Gastroesophageal sphincter (tissue), 4 donors: ENCODE measurements around the gene WDR45B. TPM values are rescaled to one million over a fixed set of nuclear protein-coding genes. Genes with fewer than 3 reads are reported as not detected.

Experiments
- ATAC-seq: fragments of 150-250 bp; one replicate; pipeline ENCODE4 v1.9.1; 2016; ENCODE audit warnings: mild to moderate bottlenecking, moderate library complexity
- H3K27ac ChIP-seq, 4 donors: fragments of 200-600 bp; sonication (generic) in 3 of 4; 1 replicate in 3 of 4; 2 replicates in 1 of 4; pipeline ENCODE4 v1.5.1; 2016 to 2019
- H3K27me3 ChIP-seq: fragments of 200-600 bp; sonication (generic); one replicate; pipeline ENCODE4 v1.5.1; 2019
- H3K36me3 ChIP-seq, 2 donors: fragments of 200-600 bp; sonication (generic); one replicate each; pipeline ENCODE4 v1.5.1; 2019; ENCODE audit warnings: control low read depth in 1 of 2
- H3K4me1 ChIP-seq, 3 donors: fragments of 200-600 bp; sonication (generic); 1 replicate in 2 of 3; 2 replicates in 1 of 3; pipeline ENCODE4 v1.5.1; 2016 to 2019; ENCODE audit warnings: control low read depth in 2 of 3
- H3K4me3 ChIP-seq, 2 donors: fragments of 200-600 bp; sonication (generic); one replicate each; pipeline ENCODE4 v1.5.1; 2019; ENCODE audit warnings: mild to moderate bottlenecking in 1 of 2, moderate library complexity in 1 of 2
- H3K9me3 ChIP-seq, 3 donors: fragments of 200-600 bp; sonication (generic); one replicate each; pipeline ENCODE4 v1.5.1; 2017 to 2019; ENCODE audit warnings: control low read depth in 2 of 3
- EP300 ChIP-seq: sonication (generic); formaldehyde crosslinking; IDR thresholded peaks from one replicate; pipeline ENCODE4 v1.6.1; 2017; ENCODE audit warnings: antibody characterized with exemption, mild to moderate bottlenecking
- POLR2A ChIP-seq, 2 donors: fragments of 450-650 bp; IDR thresholded peaks; one replicate each; pipeline ENCODE4 v1.6.1; 2017; ENCODE audit warnings: antibody characterized with exemption in 2 of 2, mild to moderate bottlenecking in 2 of 2, moderate library complexity in 1 of 2
- POLR2AphosphoS5 ChIP-seq: sonication (generic); formaldehyde crosslinking; IDR thresholded peaks from one replicate; pipeline ENCODE4 v1.6.1; 2017; ENCODE audit warnings: antibody characterized with exemption
- whole genome bisulfite sequencing, 2 donors: methylation state at CpG; one replicate each; pipeline ENCODE4 v1.1.5; 2018; ENCODE audit warnings: low coverage in 1 of 2; 5-methylcytosine and 5-hydroxymethylcytosine counted together
- total RNA-seq, 4 donors: library from RNA; depleted of rRNA; stranded (reverse); fragments of >200 nt; gene quantifications; one replicate each; pipeline ENCODE4 v1.1.0, GENCODE V29; 2016
- TF ChIP-seq, protein P1 (sequence below), 4 experiments: fragments of 200-600 bp in 2 of 4; fragments of 450-650 bp in 2 of 4; sonication (generic) in 1 of 4; IDR thresholded peaks; one replicate each; pipeline ENCODE4 v1.5.1; 2017 to 2019; ENCODE audit warnings: antibody characterized with exemption in 4 of 4, mild to moderate bottlenecking in 2 of 4, moderate library complexity in 2 of 4

The WDR45B gene
- total RNA-seq, 4 donors from 2014 or later, result 70.8 to 77.4 (median 76.4) TPM

DNA sequence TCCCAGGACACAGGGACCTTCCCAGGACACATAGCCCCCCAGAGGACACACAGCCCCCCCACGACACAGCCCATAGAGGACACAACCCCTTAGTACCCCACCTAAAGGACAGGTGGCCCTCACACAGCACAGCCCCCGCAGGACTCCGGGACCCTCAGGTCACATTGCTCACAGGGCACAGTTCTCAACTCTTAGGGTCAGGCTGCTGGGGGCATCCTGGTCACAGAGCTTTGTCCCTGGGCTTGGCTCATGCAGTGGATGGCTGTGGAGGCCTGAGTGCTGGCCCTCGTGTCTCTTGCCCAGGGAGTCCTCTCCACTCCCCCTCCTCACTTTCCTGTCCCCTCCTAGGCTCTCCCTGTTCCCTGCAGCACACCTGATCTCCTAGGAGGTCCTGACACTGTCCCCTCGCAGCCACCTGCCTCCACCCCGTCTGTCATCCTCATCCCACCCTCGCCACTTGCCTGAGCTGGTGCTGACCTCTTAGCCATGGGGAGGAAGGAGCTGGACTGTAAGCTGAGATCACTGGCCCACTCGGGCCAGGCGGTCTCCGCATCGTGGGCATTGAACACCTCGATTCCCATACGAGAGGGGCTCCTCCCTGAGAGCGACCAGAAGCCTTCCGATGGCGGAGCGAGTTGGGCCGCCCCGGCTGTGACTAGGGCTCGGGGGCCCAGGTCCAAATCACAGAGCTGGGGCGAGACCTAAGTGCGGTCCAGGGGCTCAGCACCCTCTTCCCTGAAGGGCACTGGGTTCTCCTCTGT is 1.4 kb upstream of the WDR45B start:
- H3K36me3 ChIP-seq, result peaks cover 0 to 6% of the 10 kb centered on the region in 2 donors
- H3K27ac ChIP-seq, result peak overlapping the region in 3 of 4 donors; percentile 84 to 100 (median 100)
- no peak for ATAC-seq
- H3K4me1 ChIP-seq, result peaks cover 4 to 40% (median 12%) of the 10 kb centered on the region in 3 donors
- no peak overlapping the region for H3K4me3 ChIP-seq
- H3K9me3 ChIP-seq, result no peaks in the 10 kb centered on the region
- H3K27me3 ChIP-seq, result no peaks in the 10 kb centered on the region
- TF ChIP-seq POLR2AphosphoS5 (no peak), POLR2A (IDR thresholded peaks at IDR 0.05) (no peak), EP300 (no peak)
- TF ChIP-seq, protein P1, sequence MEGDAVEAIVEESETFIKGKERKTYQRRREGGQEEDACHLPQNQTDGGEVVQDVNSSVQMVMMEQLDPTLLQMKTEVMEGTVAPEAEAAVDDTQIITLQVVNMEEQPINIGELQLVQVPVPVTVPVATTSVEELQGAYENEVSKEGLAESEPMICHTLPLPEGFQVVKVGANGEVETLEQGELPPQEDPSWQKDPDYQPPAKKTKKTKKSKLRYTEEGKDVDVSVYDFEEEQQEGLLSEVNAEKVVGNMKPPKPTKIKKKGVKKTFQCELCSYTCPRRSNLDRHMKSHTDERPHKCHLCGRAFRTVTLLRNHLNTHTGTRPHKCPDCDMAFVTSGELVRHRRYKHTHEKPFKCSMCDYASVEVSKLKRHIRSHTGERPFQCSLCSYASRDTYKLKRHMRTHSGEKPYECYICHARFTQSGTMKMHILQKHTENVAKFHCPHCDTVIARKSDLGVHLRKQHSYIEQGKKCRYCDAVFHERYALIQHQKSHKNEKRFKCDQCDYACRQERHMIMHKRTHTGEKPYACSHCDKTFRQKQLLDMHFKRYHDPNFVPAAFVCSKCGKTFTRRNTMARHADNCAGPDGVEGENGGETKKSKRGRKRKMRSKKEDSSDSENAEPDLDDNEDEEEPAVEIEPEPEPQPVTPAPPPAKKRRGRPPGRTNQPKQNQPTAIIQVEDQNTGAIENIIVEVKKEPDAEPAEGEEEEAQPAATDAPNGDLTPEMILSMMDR (IDR thresholded peaks at IDR 0.05), result no peak
- WGBS, 2 donors, result 71 to 83% methylated on average over 4 of the region's 22 CpGs

DNA sequence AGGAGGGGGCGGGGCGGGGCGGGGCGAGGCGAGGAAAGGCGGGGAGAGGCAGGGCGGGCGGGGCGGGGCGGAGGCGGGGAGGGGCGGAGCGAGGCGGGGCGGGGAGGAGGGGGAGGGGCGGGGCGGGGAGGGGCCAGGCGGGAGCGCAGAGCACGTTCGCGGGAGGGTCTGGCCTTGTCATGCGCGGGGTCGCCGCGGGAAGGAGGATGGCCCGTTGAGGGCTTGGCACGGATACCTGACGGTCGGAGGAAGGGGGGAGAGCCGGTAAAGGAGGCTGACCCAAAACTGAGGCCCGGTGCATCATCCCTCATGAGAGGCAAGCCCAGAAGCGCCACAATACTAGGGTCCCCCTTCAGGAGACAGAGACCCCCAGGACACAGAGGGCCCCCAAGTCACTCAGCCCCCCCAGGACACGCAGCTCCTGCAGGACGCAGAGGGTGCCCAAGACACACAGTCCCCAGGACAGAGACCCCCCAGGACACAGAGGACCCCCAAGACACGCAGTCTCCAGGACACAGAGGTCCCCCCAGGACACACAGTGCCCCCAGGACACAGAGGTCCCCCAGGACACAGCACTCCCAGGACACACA is 593 bp upstream of the WDR45B start:
- peak; percentile 41 for ATAC-seq
- Histone ChIP-seq H3K27ac (peak overlapping the region in 3 of 4 donors; percentile 84 to 100 (median 100)), H3K36me3 (peaks cover 0 to 9% of the 10 kb centered on the region in 2 donors), H3K27me3 (no peaks in the 10 kb centered on the region), H3K4me3 (peak overlapping the region; percentile 10 to 99), H3K9me3 (no peaks in the 10 kb centered on the region), H3K4me1 (peaks cover 4 to 48% (median 12%) of the 10 kb centered on the region in 3 donors)
- WGBS, 2 donors, result 0 to 10% methylated on average over 2 to 7 of the region's 37 CpGs
- no peak for TF ChIP-seq POLR2A (IDR thresholded peaks at IDR 0.05)
- no peak for TF ChIP-seq POLR2AphosphoS5

DNA sequence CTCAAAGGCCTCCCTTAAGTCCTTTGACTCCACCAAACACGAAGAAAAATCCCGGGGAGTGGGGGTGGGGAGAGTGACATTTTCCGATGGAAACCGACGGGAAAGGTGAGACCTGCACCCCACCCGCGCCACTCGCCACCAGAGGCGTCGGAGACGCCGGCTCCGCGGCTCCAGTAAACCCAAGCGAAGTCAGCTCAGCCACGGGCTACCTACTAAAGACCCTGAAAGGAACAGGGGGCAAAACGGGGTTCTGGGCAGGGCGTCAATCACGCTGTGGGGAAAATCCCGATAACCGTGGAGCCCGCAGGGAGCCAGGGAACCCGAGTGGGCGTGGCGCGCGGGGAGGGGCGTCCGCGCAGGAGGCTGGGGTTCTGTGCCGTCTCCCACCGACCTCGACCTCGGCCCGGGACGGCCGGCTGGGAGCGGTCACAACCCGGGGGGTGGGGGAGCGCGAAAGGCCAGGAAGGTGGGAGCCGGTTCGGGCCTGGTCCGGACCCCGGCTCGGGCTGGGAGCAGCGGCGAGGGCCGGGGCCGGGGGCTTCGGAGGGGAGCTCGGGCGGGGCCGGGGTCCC is 565 bp downstream of the WDR45B start:
- TF ChIP-seq POLR2AphosphoS5, result no peak
- TF ChIP-seq, protein P1 (IDR thresholded peaks at IDR 0.05), result peak in 2 of 4 experiments; percentile 8 to 12
- no peak for TF ChIP-seq EP300
- no peak for TF ChIP-seq POLR2A (IDR thresholded peaks at IDR 0.05)
- ATAC-seq, result peak; percentile 11
- Histone ChIP-seq H3K9me3 (no peaks in the 10 kb centered on the region), H3K4me1 (peaks cover 4 to 57% (median 12%) of the 10 kb centered on the region in 3 donors), H3K36me3 (peaks cover 0 to 21% of the 10 kb centered on the region in 2 donors), H3K4me3 (peak overlapping the region; percentile 88 to 99), H3K27me3 (no peaks in the 10 kb centered on the region), H3K27ac (peak overlapping the region; percentile 95 to 100 (median 99))
- WGBS, 2 donors, result 0% methylated on average over 2 of the region's 54 CpGs; no CpG with 5 or more reads in 1 of the 2 donors

DNA sequence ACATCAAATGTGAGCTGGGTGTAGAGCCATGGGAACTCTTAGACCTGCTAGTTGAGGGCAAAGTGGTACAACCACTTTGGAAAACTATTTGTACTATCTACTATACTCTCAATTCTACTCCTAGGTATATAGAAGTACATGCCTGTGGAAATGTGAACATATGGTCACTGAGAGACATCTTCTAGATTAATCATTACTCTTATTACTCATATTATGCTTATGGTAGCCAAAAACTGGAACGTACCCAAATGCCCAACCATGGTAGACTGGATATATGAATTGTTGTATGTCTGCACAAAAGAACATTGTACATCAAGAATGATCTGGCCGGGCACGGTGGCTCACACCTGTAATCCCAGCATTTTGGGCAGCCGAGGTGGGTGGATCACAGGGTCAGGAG is 2.7 kb downstream of the WDR45B start:
- Histone ChIP-seq H3K27ac (no peak overlapping the region), H3K36me3 (peaks cover 0 to 42% of the 10 kb centered on the region in 2 donors), H3K27me3 (no peaks in the 10 kb centered on the region), H3K9me3 (no peaks in the 10 kb centered on the region), H3K4me1 (peaks cover 4 to 59% (median 12%) of the 10 kb centered on the region in 3 donors), H3K4me3 (no peak overlapping the region)
- TF ChIP-seq POLR2A (IDR thresholded peaks at IDR 0.05) (no peak), EP300 (no peak), POLR2AphosphoS5 (no peak)
- TF ChIP-seq, protein P1 (IDR thresholded peaks at IDR 0.05), result no peak
- ATAC-seq, result no peak
- WGBS, 2 donors, result 86 to 92% methylated on average over 1 to 4 of the region's 4 CpGs

DNA sequence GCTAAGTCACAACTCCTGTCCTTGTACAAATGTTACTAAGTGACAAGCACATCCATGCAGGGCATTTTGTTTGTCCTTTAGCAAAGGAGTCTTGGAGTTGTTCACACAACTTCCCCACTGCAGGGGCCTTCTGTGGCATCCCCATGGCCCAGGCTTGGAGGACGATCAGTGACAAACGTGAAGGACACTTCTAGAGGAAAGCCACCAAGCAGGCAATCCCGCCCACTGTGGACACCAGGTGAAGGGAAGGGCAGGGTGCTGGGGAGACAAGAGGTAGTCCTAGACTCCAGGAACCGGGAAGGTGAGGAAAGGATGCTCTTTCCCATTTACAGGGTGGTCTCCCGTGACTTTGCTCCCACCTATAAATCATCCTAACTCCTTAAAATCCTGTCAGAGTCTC is 4.1 kb downstream of the WDR45B start:
- peaks cover 4 to 68% (median 12%) of the 10 kb centered on the region in 3 donors for H3K4me1 ChIP-seq
- no peaks in the 10 kb centered on the region for H3K9me3 ChIP-seq
- no peaks in the 10 kb centered on the region for H3K27me3 ChIP-seq
- TF ChIP-seq, protein P1 (IDR thresholded peaks at IDR 0.05), result no peak
- no peak for TF ChIP-seq POLR2AphosphoS5
- no peak for TF ChIP-seq EP300
- TF ChIP-seq POLR2A (IDR thresholded peaks at IDR 0.05), result no peak
- 72 to 78% methylated on average over 4 to 5 of the region's 5 CpGs for WGBS, 2 donors
- ATAC-seq, result no peak
- H3K36me3 ChIP-seq, result peaks cover 0 to 56% of the 10 kb centered on the region in 2 donors
- H3K27ac ChIP-seq, result no peak overlapping the region
- no peak overlapping the region for H3K4me3 ChIP-seq
